ENCODE data around the gene RNF169.

- TF ChIP-seq CTCF (conservative IDR thresholded peaks at IDR 0.05; ENCODE audit: low read depth, low read length) (no peak), NFE2L2 (IDR thresholded peaks at IDR 0.05; ENCODE audit: low read depth, low read length) (no peak)
Measured at GRCh38 chr11:74755395-74755995, 6.8 kb downstream of the RNF169 start.
